M059J (cell line): ENCODE results near the gene PCDHB11. TPM values are rescaled to one million over a fixed set of nuclear protein-coding genes. Genes with fewer than 3 reads are reported as not detected.
"Not testable (repeated sequence)": the region's sequence is repeated elsewhere in the genome, so short reads cannot be mapped to it uniquely, and the experiment has no call there.

Source experiments
- DNase-seq: peaks from one replicate; pipeline ENCODE4 v3.0.0-alpha.2; 2012; ENCODE audit warnings: low read depth
- total RNA-seq: library from RNA; depleted of rRNA; stranded (reverse); fragments of >200 nt; shearing (Covaris generic); gene quantifications from 2 replicates; pipeline ENCODE4 v1.2.3, GENCODE V29; 2014; rRNA removed

Gene PCDHB11
- total RNA-seq, 1 experiment from 2014 or later: 0.49 TPM

DNA sequence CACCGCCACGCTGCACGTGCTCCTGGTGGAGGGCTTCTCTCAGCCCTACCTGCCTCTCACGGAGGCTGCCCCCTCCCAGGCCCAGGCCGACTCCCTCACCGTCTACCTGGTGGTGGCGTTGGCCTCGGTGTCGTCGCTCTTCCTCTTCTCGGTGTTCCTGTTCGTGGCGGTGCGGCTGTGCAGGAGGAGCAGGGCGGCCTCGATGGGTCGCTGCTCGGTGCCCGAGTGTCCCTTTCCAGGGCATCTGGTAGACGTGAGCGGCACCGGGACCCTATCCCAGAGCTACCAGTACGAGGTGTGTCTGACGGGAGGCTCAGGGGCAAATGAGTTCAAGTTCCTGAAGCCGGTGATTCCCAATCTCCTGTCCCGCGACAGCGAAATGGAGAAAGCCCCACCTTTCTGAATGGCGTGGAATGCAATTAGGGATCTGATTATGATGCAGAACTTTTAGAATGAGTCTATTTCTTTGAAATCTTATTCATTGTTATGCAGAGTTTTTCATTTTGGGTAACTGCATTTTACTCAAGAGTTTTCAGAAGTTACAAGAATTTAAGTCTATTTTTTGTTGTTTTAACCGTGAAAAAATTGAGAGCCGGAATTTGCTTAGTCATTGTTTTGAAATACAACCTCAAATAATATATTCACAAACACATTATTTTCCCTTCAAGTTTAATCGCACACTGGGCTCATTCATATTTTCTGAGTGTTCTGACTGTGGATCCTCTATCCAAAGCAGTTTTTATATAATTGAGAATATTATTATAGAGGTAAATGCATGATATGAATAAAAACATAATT, 37.3 kb downstream of the PCDHB11 start:
- no peak for DNase-seq

DNA sequence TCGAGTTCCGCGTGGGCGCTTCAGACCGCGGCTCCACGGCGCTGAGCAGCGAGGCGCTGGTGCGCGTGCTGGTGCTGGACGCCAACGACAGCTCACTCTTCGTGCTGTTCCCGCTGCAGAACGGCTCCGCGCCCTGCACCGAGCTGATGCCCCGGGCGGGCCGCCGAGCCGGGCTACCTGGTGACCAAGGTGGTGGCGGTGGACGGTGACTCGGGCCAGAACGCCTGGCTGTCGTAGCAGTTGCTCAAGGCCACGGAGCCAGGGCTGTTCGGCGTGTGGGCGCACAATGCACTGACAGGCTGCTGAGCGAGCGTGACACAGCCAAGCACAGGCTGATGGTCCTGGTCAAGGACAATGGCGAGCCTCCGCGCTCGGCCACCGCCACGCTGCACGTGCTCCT, 42.1 kb downstream of the PCDHB11 start:
- no peak for DNase-seq

DNA sequence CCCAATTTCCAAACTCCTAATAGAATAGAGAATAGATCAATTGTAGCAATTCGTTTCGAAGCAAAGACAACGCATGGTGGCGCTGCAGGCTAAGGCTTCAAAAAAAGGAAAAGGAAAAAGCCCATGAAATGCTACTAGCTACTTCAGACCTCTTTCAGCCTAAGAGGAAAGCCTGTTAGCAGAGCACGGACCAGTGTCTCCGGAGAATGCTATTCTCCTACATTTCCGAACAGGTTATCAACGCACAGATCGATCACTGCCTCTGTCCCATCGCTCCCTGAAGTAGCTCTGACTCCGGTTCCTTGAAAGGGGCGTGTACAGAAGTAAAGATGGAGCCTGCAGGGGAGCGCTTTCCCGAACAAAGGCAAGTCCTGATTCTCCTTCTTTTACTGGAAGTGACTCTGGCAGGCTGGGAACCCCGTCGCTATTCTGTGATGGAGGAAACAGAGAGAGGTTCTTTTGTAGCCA, 45.9 kb downstream of the PCDHB11 start, which contains the start of gene PCDHB15:
PCDHB15 (plus strand) TSS at position 146 of the 468 bp plus-strand sequence; CDS start at position 330, 184 bp downstream.
- DNase-seq: no peak

DNA sequence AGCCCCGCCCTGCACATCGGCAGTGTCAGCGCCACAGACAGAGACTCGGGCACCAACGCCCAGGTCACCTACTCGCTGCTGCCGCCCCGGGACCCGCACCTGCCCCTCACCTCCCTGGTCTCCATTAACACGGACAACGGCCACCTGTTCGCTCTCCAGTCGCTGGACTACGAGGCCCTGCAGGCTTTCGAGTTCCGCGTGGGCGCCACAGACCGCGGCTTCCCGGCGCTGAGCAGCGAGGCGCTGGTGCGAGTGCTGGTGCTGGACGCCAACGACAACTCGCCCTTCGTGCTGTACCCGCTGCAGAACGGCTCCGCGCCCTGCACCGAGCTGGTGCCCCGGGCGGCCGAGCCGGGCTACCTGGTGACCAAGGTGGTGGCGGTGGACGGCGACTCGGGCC, 47.5 kb downstream of the PCDHB11 start:
- DNase-seq: not testable (repeated sequence)

DNA sequence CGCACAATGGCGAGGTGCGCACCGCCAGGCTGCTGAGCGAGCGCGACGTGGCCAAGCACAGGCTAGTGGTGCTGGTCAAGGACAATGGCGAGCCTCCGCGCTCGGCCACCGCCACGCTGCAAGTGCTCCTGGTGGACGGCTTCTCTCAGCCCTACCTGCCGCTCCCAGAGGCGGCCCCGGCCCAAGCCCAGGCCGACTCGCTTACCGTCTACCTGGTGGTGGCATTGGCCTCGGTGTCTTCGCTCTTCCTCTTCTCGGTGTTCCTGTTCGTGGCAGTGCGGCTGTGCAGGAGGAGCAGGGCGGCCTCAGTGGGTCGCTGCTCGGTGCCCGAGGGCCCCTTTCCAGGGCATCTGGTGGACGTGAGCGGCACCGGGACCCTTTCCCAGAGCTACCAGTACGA, 48.0 kb downstream of the PCDHB11 start:
- DNase-seq: not testable (repeated sequence)

DNA sequence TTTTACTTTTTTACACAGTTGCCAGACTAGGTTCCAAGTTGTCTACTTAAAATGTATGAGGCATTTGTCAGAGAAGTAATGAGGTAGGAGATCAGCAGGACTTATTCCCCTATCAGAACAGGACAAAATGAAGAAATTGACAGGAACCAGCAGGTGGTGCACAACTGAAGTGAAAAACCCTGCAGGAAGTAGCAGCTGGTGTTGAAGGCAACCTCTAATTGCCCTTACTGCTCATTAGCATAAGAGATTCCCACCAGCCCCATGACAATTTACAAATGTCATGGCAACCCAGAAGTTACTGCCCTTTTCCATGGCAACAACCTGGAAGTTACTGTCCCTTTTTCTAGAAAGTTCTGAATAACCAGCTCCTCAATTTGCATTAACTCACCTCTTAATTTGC, 51.1 kb downstream of the PCDHB11 start:
- no peak for DNase-seq

Other genes starting within 250 kb of the PCDHB11 start
- gene PCDHAC2, start 233.2 kb upstream of the PCDHB11 start, total RNA-seq: 0.17 TPM in 1 of 2 replicates, not detected in the other
- gene PCDHB1, start 148.3 kb upstream of the PCDHB11 start, total RNA-seq: not detected in 2 replicates
- 0.32 and 2.1 TPM in 2 replicates for gene PCDHB2, start 105.0 kb upstream of the PCDHB11 start, total RNA-seq
- gene PCDHB3, start 99.2 kb upstream of the PCDHB11 start, total RNA-seq: 3.9 and 8.0 TPM in 2 replicates
- 0.07 TPM in 1 of 2 replicates, not detected in the other for gene PCDHB4, start 77.8 kb upstream of the PCDHB11 start, total RNA-seq
- not detected in 2 replicates for gene PCDHB5, start 64.4 kb upstream of the PCDHB11 start, total RNA-seq
- gene PCDHB6, start 49.6 kb upstream of the PCDHB11 start, total RNA-seq: 0.49 and 0.62 TPM in 2 replicates
- gene PCDHB7, start 27.0 kb upstream of the PCDHB11 start, total RNA-seq: 1.7 and 2.1 TPM in 2 replicates
- gene PCDHB8, start 21.8 kb upstream of the PCDHB11 start, total RNA-seq: 0.98 and 3.8 TPM in 2 replicates
- gene PCDHB16, start 17.2 kb upstream of the PCDHB11 start, total RNA-seq: 3.0 and 8.6 TPM in 2 replicates
- gene PCDHB9, start 12.5 kb upstream of the PCDHB11 start, total RNA-seq: 1.6 and 9.3 TPM in 2 replicates
- gene PCDHB10, start 7.3 kb upstream of the PCDHB11 start, total RNA-seq: 0.49 and 1.3 TPM in 2 replicates
- 1.7 and 2.6 TPM in 2 replicates for gene PCDHB12, start 9.1 kb downstream of the PCDHB11 start, total RNA-seq
- gene PCDHB13, start 14.3 kb downstream of the PCDHB11 start, total RNA-seq: 0.39 and 0.42 TPM in 2 replicates
- gene PCDHB14, start 23.7 kb downstream of the PCDHB11 start, total RNA-seq: 0.44 and 1.9 TPM in 2 replicates
- gene PCDHB15, start 45.8 kb downstream of the PCDHB11 start, total RNA-seq: 0.17 TPM in 1 of 2 replicates, not detected in the other
- gene SLC25A2, start 104.4 kb downstream of the PCDHB11 start, total RNA-seq: 0.05 TPM in 1 of 2 replicates, not detected in the other
- 52.8 and 84.2 TPM in 2 replicates for gene TAF7, start 121.2 kb downstream of the PCDHB11 start, total RNA-seq
- gene PCDHGA1, start 130.9 kb downstream of the PCDHB11 start, total RNA-seq: 0.71 and 0.89 TPM in 2 replicates
- 0.22 and 0.32 TPM in 2 replicates for gene PCDHGA2, start 139.1 kb downstream of the PCDHB11 start, total RNA-seq
- gene PCDHGA3, start 144.2 kb downstream of the PCDHB11 start, total RNA-seq: 0.49 TPM in 1 of 2 replicates, not detected in the other
- 3.3 and 4.9 TPM in 2 replicates for gene PCDHGB1, start 150.5 kb downstream of the PCDHB11 start, total RNA-seq
- 0.17 and 0.91 TPM in 2 replicates for gene PCDHGA4, start 155.4 kb downstream of the PCDHB11 start, total RNA-seq
- 0.25 and 0.57 TPM in 2 replicates for gene PCDHGB2, start 160.4 kb downstream of the PCDHB11 start, total RNA-seq
- 0.02 and 0.10 TPM in 2 replicates for gene PCDHGA5, start 164.5 kb downstream of the PCDHB11 start, total RNA-seq
- 0.49 and 0.54 TPM in 2 replicates for gene PCDHGB3, start 170.6 kb downstream of the PCDHB11 start, total RNA-seq
- gene PCDHGA6, start 174.3 kb downstream of the PCDHB11 start, total RNA-seq: 0.07 and 1.1 TPM in 2 replicates
- gene PCDHGA7, start 183.1 kb downstream of the PCDHB11 start, total RNA-seq: 0.17 TPM in 1 of 2 replicates, not detected in the other
- not detected in 2 replicates for gene PCDHGB4, start 188.1 kb downstream of the PCDHB11 start, total RNA-seq
- 0.07 TPM in 1 of 2 replicates, not detected in the other for gene PCDHGA8, start 193.0 kb downstream of the PCDHB11 start, total RNA-seq
- gene PCDHGB5, start 198.3 kb downstream of the PCDHB11 start, total RNA-seq: not detected in 2 replicates
- 0.02 and 0.17 TPM in 2 replicates for gene PCDHGA9, start 203.2 kb downstream of the PCDHB11 start, total RNA-seq
- gene PCDHGB6, start 208.4 kb downstream of the PCDHB11 start, total RNA-seq: 0.02 TPM in 1 of 2 replicates, not detected in the other
- 0.71 and 0.89 TPM in 2 replicates for gene PCDHGA10, start 213.4 kb downstream of the PCDHB11 start, total RNA-seq
- 7.1 and 7.7 TPM in 2 replicates for gene PCDHGB7, start 218.1 kb downstream of the PCDHB11 start, total RNA-seq
- gene PCDHGA11, start 221.4 kb downstream of the PCDHB11 start, total RNA-seq: 0.05 TPM in 1 of 2 replicates, not detected in the other
- 0.39 TPM in 1 of 2 replicates, not detected in the other for gene PCDHGA12, start 230.9 kb downstream of the PCDHB11 start, total RNA-seq